GM13977 (cell line): ENCODE results near the gene AOAH.

ENCODE experiments used
- DNase-seq: peaks from one replicate; pipeline ENCODE4 v3.0.0; 2012; ENCODE audit warnings: low spot score
- CTCF ChIP-seq: IDR thresholded peaks from 2 replicates; pipeline ENCODE4 v1.5.1; 2012; ENCODE audit warnings: mild to moderate bottlenecking, control low read depth; ENCODE audit not compliant: insufficient read depth; ENCODE audit errors: extremely low read depth, missing control alignments
- in situ Hi-C: fragments of 300-500 bp; cut with MboI; formaldehyde crosslinking; loops from one replicate; pipeline ENCODE4 v1.12.0; 2022; ENCODE audit warnings: low sequenced_read_pairs, low pct_unique_long_range_greater_than_20kb, mixed read lengths, inconsistent platforms; ENCODE audit not compliant: unreplicated experiment

Gene AOAH

DNA sequence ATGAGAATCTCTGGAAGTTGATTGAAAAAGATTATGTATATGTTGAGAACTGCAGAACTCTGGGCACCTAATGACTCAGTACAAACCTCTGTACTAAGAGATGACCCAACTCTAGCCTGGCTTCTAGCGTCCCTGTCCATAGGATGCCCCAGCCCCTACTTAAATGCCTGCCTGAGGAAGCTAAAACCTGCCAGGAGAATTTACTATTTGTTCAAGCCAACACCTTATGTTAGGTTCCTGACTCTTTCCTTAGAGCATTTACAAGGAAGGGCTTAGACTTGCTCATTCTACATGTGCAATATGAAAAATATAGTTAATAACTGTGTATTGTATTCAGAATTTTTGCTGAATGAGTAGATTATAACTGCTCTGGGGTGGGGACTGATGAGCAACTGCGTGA lies 37.5 kb upstream of the AOAH start:
- no peak for TF ChIP-seq CTCF
- in situ Hi-C loops = no loop called here
- DNase-seq = no peak

- no peak for DNase-seq
- in situ Hi-C loops = no loop called here
- no peak for TF ChIP-seq CTCF
These were observed 36.8 kb upstream of the AOAH start for GRCh38 chr7:36760856-36761762.

GRCh38 chr7:36758879-36759278 lies 34.6 kb upstream of the AOAH start:
- TF ChIP-seq CTCF = no peak
- in situ Hi-C loops = no loop called here
- no peak for DNase-seq

DNA sequence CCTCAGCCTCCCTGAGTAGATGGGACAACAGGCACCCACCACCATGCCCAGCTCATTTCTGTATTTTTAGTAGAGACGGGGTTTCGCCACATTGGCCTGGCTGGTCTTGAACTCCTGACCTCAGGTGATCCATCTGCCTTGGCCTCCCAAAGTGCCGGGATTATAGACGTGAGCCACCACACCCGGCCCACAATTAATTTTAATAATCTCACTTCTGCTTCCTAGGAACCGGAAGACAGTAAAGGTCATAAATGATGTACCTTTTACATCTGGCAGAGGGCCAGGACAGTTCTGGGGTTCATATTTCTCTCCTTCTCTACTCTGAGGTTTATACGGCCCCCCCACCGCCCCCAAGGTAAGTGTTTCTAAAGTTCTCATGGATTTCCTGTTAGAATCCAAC lies 31.2 kb upstream of the AOAH start:
- no peak for TF ChIP-seq CTCF
- DNase-seq = no peak
- in situ Hi-C loops = no loop called here

DNA sequence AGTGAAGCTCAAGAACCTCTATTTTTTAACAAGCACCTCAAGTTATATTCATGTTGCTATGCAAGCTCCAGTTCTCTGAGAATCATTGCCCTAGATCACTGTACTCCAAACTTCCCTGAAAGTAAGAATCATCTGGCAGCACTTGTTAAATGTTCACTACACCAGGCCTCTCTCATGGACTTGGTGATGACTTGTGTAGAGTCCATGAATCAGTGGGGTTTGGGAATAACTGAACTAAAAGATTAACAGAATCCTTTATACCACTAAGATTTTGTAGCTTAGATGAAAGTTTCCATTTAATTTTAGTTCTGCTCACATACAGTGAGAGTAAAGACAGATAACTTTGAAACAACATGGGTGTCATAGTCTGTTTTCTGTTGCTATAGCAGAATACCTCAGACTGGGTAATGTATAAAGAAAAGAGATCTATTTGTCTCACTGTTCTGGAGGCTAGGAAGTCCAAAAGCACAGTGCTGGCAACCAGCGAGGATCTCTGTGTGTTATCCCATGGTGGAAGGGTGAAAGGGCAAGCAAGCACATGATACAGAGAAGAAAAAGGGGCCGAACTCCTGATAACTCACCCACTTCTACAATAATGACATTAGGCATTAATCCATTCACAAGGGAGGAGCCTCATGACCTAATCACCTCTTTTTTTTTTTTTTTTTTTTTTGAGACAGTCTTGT lies 27.9 kb upstream of the AOAH start:
- DNase-seq = no peak
- in situ Hi-C loops = no loop called here
- no peak for TF ChIP-seq CTCF

DNA sequence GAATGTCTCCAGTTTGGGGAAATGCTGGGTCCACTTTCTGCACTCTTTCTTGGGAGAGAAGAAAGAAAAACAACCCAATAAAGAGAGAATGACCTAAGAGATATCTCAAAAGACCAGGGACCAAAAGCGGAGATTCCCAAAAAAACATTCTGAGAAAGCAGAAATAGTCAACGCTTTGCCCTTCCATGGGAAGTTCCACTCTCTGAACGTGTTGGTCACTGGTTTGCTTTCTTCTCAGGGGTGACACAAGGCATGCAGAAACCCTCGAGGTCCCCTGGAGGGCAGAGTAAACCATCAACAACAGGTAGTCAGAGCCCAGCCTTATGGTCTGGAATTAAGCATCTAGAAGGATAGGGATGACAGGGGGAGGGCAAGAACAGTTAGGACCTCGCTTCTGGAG lies 26.2 kb upstream of the AOAH start:
- in situ Hi-C loops = no loop called here
- no peak for DNase-seq
- TF ChIP-seq CTCF = no peak
